NCI-H1048 (cell line): ENCODE results near the gene CTSZ.
A peak's percentile ranks its signal among the peaks of the same experiment; 100 is the strongest.
"Not testable (repeated sequence)": the region's sequence is repeated elsewhere in the genome, so short reads cannot be mapped to it uniquely, and the experiment has no call there.

Experiments used
- DNase-seq: peaks from one replicate; lab custom pipeline; 2025; lab: John Stamatoyannopoulos, UW

CTSZ gene

DNA sequence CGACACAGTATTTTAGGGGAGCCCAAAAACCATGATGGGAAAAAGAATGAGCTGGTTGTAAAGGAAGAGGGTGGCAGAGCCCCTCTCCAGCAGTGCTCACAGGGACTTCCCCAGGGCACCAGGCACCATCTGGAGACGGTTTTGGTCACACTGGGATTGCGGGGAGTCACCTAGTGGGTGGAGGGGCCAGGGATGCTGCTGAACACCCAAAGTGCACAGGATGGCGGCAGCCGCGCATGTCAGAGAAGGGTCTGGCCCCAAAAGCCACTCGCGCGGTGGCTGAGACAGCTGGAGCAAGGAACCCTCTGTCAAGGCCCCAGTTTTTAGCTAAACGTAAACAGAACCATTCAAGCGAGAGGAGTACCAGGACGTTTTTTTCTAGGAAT lies 10.8 kb downstream of the CTSZ start:
- no peak for DNase-seq

GRCh38 chr20:58995461-58996225 lies 11.4 kb downstream of the CTSZ start:
- DNase-seq = no peak

DNA sequence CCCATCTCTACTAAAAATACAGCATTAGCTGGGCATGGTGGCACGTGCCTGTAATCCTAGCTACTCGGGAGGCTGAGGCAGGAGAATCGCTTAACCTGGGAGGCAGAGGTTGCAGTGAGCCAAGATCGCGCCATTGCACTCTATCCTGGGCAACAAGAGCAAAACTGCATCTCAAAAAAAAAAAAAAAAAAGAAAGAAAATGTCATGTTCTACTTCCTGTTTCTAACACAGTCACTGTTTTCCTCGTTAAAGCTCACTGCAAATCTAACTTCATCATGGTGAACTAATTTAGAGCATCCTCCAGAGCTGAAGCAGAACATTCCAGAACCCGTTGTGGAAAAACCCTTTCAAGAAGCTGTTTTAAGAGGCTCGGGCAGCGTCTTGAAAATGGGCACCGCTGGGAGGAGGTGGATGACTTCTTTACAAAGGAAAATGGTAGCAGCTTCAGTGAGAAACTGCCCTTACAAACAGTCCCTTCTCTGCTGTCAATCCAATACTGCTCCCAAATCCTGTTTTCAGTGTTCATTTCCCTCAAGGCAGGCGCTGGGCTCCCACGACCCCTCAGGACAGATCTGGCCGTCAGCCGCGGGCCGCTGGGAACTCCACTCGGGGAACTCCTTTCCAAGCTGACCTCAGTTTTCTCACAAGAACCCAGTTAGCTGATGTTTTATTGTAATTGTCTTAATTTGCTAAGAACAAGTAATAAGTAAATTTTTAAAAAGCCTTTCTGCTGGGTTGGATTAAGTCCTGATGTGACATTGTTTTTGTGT lies 12.5 kb downstream of the CTSZ start:
- DNase-seq = no peak

- no peak for DNase-seq
Observed at GRCh38 chr20:58993332-58994248, 13.5 kb downstream of the CTSZ start.

- DNase-seq = no peak
Observed at GRCh38 chr20:58992911-58993310, 14.1 kb downstream of the CTSZ start.

GRCh38 chr20:58991715-58992114 lies 15.3 kb downstream of the CTSZ start:
- no peak for DNase-seq

DNA sequence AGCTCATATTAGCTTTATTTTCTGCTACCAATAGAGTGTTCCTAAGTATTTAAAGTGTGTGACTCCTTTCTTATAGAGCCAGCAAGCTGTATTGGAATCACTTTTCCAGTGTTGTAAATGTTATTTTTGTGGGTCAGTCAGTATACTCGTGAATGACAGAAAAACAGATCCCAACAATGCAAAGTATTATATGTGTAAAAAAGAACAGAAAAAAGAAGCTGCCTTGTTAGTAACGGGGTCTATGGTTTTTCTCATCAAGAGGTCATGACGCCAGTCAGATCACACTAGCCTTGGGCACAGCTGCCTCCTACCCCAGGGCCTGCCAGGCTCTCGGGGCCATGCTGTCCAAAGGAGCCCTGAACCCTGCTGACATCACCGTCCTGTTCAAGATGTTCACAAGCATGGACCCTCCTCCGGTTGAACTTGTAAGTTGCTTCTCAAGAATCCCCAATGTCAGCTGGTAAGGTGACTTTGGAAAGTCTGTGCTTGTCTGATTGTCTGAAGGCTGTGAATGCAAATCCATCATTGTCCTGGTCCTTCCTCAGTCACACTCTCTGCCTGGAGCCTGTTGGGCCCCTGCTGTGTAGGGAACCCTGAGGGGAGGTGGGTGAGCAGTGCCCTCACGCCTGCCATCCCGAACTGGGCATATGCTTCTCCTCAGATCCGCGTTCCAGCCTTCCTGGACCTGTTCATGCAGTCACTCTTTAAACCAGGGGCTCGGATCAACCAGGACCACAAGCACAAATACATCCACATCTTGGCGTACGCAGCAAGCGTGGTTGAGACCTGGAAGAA lies 16.2 kb downstream of the CTSZ start:
- no peak for DNase-seq

- DNase-seq = no peak
Observed at GRCh38 chr20:58989196-58989595, 17.9 kb downstream of the CTSZ start.

DNA sequence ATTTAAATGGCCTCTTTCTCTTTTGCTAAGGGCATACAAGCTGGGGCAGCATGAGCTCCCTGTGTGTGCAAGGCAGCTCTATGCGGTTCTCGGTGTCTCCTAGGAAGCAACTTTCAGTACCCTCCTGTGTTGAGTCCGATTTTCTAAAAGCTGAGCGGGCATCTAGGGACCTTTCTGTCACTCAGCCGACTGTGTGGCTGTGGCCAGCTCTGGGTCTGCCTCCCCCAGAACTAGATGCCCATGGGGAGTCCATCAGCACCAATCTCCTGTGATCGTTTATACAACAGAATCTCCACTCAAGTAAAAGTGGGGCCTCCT lies 18.5 kb downstream of the CTSZ start:
- DNase-seq = no peak

DNA sequence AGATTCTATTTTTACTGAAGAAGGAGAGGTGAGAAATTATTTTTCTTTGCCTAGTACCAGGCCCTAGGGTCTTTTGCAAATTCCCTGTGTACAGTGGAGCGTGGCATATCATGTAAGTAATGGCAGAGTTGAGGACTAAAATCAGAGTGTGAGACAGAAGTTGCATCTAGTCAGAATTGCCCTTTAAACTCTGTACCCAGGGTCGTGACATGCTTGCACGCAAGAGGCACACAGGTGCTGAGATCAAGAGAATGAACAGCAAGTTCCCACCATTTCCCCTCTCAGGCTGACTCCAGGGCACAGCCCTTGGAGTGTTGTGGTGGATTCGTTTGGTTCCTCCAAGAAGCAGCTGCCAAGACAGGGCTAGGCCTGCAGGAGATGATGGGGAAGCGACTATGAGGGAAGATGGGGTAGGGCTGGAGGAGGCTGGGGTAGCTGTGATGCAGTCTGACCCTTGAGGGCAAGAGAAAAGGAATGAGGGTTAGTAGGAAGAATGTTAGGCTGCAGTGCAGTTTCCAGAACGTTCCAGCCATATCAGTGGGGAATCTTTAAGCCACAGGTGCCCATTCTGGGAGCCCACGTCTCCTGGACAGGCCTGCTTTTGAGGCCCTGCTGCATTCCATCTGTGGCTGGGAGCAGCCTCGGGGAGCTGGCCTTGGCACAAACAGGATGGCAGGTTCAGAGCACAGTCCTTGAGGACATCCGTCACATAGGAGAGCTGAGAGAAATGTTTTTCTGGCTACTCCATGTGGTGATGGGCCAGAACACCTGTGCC lies 19.1 kb downstream of the CTSZ start:
- no peak for DNase-seq

DNA sequence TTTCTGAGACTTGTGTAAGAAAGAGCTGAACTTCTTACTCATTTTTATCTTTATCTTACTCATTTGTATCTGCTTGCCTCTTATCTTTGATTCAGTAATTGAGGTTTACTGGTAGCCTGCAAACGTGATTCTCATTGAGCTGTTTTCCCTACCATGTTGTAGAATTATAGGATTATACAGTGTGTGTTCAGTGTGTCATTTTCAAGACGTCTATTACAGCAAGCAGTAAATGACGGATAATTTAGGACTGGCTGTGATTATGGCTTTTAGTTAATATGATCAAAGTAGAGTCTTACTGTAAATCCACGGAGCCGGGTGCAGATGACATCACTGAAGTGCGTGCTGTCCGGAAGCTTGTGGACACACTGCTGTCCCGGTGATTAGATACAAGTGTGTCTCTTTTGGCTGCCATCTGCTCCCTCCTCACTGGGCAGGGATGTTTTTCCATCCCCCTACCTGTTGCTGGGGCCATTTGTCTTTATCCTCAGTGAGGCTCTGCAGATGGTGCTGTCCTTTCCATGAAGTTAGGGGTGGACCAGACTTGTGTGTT lies 20.0 kb downstream of the CTSZ start:
- DNase-seq = no peak

DNA sequence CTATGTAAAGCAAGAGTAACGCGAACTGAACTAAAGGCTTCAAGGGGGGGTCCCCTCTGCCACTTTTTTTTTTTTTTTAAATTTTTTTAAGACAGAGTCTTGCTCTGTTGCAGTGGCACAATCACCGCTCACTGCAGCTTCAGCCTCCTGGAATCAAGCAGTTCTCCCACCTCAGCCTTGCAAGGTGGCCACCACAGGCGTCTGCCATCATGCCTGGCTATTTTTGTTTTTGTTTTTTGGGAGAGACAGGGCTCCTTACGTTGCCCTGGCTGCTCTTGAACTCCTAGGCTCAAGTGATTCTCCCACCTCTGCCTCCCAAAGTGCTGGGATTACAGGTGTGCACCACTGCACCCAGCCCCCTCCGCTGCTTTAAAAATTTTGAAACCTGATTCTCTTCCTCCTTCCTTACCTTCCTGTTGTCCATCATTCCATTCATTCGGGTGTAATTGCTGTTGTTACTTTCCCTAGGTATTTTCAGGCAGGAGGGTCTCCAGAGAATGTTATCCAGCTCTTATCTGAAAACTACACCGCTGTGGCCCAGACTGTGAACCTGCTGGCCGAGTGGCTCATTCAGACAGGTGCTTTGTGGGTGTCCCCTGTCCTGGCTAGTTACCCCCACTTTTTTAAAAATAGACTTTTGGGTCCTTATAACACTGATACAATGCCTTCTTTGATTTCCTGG lies 20.6 kb downstream of the CTSZ start:
- no peak for DNase-seq

DNA sequence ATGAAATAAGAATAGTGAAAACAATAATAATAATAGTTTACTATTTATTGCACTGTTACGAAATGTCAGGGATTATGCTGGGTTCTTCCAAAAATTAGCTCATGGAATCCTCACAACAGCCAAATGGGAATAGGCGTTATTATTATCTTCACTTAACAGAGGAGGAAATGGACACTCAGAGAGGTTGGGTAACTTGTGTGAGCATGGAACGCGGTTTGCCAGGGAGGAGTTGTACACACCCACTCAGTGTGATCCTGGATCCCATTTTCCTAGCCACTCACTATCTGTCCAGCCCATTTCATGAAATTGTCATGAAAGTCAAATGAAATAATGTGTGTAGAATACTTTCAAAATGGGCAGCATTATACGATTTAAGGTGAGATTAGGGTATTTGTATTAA lies 21.4 kb downstream of the CTSZ start:
- DNase-seq = no peak

- DNase-seq = no peak
Observed at GRCh38 chr20:58984691-58985090, 22.4 kb downstream of the CTSZ start.

- DNase-seq = not testable (repeated sequence)
Observed at GRCh38 chr20:58983115-58983468, 24.0 kb downstream of the CTSZ start.

DNA sequence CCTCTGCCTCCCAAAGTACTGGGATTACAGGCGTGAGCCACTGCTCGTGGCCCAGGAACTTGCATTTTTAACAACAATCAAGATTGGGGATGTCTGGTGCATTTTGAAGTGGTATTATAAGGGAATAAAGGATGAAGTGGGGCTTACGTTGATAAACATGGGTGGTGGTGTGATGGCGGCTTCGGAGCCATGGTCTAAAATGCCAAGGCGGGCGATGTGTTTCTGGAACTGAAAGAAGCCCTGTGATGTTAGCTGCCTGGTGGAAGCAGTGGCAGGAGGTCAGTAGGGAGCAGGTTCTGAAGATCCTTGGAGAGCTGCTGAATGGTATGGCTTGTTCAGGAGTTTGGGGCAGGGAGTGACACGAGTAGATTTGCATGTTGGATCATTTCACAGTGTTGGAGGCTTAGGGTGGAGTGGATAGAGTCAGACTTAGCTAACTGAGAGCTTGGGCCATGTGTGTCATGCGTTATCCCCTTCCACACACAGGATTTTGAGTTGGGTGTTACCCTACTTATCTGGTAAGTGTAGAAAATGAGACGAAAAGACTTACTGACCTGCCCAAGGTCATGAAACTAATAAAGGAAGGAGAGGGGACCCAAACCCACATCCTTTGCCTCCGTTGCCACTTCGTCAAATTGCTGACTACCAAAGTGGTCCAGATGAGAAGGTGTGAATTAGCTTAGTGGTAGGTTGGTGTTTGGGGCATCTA lies 24.5 kb downstream of the CTSZ start:
- DNase-seq = no peak

- no peak for DNase-seq
Observed at GRCh38 chr20:58981628-58982364, 25.3 kb downstream of the CTSZ start.

- DNase-seq = peak; percentile 38
Observed at GRCh38 chr20:58980711-58981627, 26.1 kb downstream of the CTSZ start, which contains the start of gene NELFCD. Gene NELFCD (plus strand): TSS chr20:58981256. CDS start chr20:58981310, 54 bp downstream.
